Measurements from ENCODE around the gene ARFGAP3. TPM values are rescaled to one million over a fixed set of nuclear protein-coding genes. Genes with fewer than 3 reads are reported as not detected.
A peak's percentile ranks its signal among the peaks of the same experiment; 100 is the strongest.

ARFGAP3 gene
- total RNA-seq, 1 donor from 2014 or later = 45.2 TPM

DNA sequence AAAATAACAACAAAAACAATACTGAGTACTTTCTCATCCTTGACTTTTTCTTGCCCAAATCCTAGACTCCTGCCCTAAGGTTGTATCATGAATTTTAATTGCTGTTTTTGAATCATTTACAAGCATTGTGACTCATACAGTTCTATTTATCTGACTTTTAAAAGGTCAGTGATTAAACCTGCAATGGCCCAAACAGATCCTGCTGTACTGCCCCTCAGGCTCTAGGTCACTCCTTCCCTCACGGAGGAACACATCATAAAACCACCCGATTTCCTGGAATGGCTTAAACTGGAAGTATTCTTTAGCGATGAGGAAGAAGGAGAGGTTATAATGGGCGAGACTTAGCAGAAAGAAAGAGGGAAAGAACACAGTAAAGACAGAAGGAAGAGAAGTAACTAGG is 12.3 kb downstream of the ARFGAP3 start:
- Mint-ChIP-seq H3K36me3 (ENCODE audit: low read depth) (peaks cover 59% of the 10 kb centered on the region), H3K27ac (no peak overlapping the region), H3K27me3 (ENCODE audit: low read depth) (no peaks in the 10 kb centered on the region), H3K9me3 (no peaks in the 10 kb centered on the region), H3K4me1 (ENCODE audit: low read depth) (peaks cover 18% of the 10 kb centered on the region), H3K4me3 (ENCODE audit: low read depth) (no peak overlapping the region)
- intact Hi-C loops (cut with micrococcal nuclease) = no loop called here
- no peak for DNase-seq (ENCODE audit: low spot score)

- H3K4me3 Mint-ChIP-seq (ENCODE audit: low read depth) = no peak overlapping the region
- H3K27me3 Mint-ChIP-seq (ENCODE audit: low read depth) = no peaks in the 10 kb centered on the region
- no peak for DNase-seq (ENCODE audit: low spot score)
- peak overlapping the region; percentile 34 for H3K27ac Mint-ChIP-seq
- no peaks in the 10 kb centered on the region for H3K9me3 Mint-ChIP-seq
- H3K36me3 Mint-ChIP-seq (ENCODE audit: low read depth) = peaks cover 61% of the 10 kb centered on the region
- H3K4me1 Mint-ChIP-seq (ENCODE audit: low read depth) = peaks cover 16% of the 10 kb centered on the region
- intact Hi-C loops (cut with micrococcal nuclease) = no loop called here
Measured at GRCh38 chr22:42842658-42843370, 14.3 kb downstream of the ARFGAP3 start.

DNA sequence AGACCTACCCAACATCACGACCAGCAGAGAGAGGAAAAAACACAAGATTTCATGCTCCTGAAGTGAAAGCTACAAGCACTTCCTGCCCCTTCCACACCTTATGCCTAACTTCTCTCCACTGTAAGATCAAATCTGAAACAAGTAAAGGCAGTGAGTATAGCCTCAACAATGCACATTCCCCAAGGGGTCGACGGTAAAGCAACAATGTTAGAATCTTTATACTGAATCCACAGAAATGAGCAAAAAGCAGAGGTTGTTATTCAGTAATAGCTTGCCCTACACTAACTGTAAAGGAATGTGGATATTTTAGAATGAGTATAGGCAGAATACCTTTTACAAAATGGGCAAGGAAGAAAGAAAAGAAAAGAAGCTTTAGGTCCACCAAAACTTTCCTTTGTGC is 15.6 kb downstream of the ARFGAP3 start:
- intact Hi-C loops (cut with micrococcal nuclease) = no loop called here
- H3K9me3 Mint-ChIP-seq = no peaks in the 10 kb centered on the region
- H3K36me3 Mint-ChIP-seq (ENCODE audit: low read depth) = peaks cover 57% of the 10 kb centered on the region
- no peaks in the 10 kb centered on the region for H3K27me3 Mint-ChIP-seq (ENCODE audit: low read depth)
- no peak overlapping the region for H3K4me3 Mint-ChIP-seq (ENCODE audit: low read depth)
- H3K27ac Mint-ChIP-seq = no peak overlapping the region
- H3K4me1 Mint-ChIP-seq (ENCODE audit: low read depth) = peaks cover 16% of the 10 kb centered on the region
- DNase-seq (ENCODE audit: low spot score) = no peak

DNA sequence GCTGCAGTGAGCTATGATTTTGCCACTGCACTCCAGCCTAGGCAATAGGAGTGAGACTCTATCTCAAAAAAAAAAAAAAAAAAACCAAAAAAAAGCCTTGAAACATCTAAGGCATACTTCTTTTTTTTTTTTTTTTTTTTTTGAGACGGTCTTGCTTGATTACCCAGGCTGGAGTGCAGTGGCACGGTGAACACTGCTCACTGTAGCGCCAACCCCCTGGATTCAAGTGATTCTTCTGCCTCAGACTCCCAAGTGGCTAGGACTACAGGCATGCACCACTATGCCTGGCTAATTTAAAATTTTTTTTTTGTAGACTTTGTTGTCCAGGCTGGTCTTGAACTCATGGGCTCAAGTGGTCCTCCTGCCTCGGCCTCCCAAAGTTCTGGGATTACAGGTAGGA is 19.5 kb downstream of the ARFGAP3 start:
- Mint-ChIP-seq H3K36me3 (ENCODE audit: low read depth) (peaks cover 43% of the 10 kb centered on the region), H3K27ac (no peak overlapping the region), H3K4me3 (ENCODE audit: low read depth) (no peak overlapping the region), H3K9me3 (no peaks in the 10 kb centered on the region), H3K27me3 (ENCODE audit: low read depth) (no peaks in the 10 kb centered on the region), H3K4me1 (ENCODE audit: low read depth) (peaks cover 7% of the 10 kb centered on the region)
- no peak for DNase-seq (ENCODE audit: low spot score)
- intact Hi-C loops (cut with micrococcal nuclease) = no loop called here

DNA sequence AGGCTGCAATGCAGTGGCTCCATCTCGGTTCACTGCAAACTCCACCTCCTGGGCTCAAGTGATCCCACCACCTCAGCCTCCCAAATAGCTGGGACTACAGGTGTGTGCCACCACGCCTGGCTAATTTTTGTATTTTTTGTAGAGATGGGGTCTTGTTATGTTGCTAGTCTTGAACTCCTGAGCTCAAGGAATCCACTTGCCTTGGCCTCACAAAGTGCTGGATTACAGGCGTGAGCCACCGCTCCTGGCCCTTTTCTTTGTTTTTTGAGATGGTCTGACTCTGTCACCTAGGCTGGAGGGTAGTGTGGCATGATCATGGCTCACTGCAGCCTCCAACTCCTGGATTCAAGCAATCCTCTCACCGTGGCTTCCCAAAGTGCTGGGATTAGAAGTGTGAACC is 21.0 kb downstream of the ARFGAP3 start:
- H3K4me1 Mint-ChIP-seq (ENCODE audit: low read depth) = peaks cover 3% of the 10 kb centered on the region
- H3K9me3 Mint-ChIP-seq = no peaks in the 10 kb centered on the region
- H3K27me3 Mint-ChIP-seq (ENCODE audit: low read depth) = no peaks in the 10 kb centered on the region
- peaks cover 49% of the 10 kb centered on the region for H3K36me3 Mint-ChIP-seq (ENCODE audit: low read depth)
- no peak for DNase-seq (ENCODE audit: low spot score)
- no peak overlapping the region for H3K27ac Mint-ChIP-seq
- no peak overlapping the region for H3K4me3 Mint-ChIP-seq (ENCODE audit: low read depth)
- intact Hi-C loops (cut with micrococcal nuclease) = no loop called here

GRCh38 chr22:42834177-42834949 is 22.7 kb downstream of the ARFGAP3 start:
- Mint-ChIP-seq H3K4me3 (ENCODE audit: low read depth) (no peak overlapping the region), H3K4me1 (ENCODE audit: low read depth) (no peaks in the 10 kb centered on the region), H3K36me3 (ENCODE audit: low read depth) (peaks cover 50% of the 10 kb centered on the region), H3K9me3 (no peaks in the 10 kb centered on the region), H3K27ac (no peak overlapping the region), H3K27me3 (ENCODE audit: low read depth) (no peaks in the 10 kb centered on the region)
- no peak for DNase-seq (ENCODE audit: low spot score)
- intact Hi-C loops (cut with micrococcal nuclease) = no loop called here

GRCh38 chr22:42833104-42833503 is 24.0 kb downstream of the ARFGAP3 start:
- no peak for DNase-seq (ENCODE audit: low spot score)
- no peak overlapping the region for H3K27ac Mint-ChIP-seq
- no peaks in the 10 kb centered on the region for H3K9me3 Mint-ChIP-seq
- no peak overlapping the region for H3K4me3 Mint-ChIP-seq (ENCODE audit: low read depth)
- intact Hi-C loops (cut with micrococcal nuclease) = no loop called here
- H3K36me3 Mint-ChIP-seq (ENCODE audit: low read depth) = peaks cover 54% of the 10 kb centered on the region
- H3K4me1 Mint-ChIP-seq (ENCODE audit: low read depth) = peaks cover 3% of the 10 kb centered on the region
- H3K27me3 Mint-ChIP-seq (ENCODE audit: low read depth) = no peaks in the 10 kb centered on the region

GRCh38 chr22:42831712-42832111 is 25.4 kb downstream of the ARFGAP3 start:
- Mint-ChIP-seq H3K36me3 (ENCODE audit: low read depth) (peaks cover 56% of the 10 kb centered on the region), H3K4me1 (ENCODE audit: low read depth) (peaks cover 3% of the 10 kb centered on the region), H3K9me3 (no peaks in the 10 kb centered on the region), H3K27ac (no peak overlapping the region), H3K27me3 (ENCODE audit: low read depth) (no peaks in the 10 kb centered on the region), H3K4me3 (ENCODE audit: low read depth) (no peak overlapping the region)
- no peak for DNase-seq (ENCODE audit: low spot score)
- intact Hi-C loops (cut with micrococcal nuclease) = no loop called here

DNA sequence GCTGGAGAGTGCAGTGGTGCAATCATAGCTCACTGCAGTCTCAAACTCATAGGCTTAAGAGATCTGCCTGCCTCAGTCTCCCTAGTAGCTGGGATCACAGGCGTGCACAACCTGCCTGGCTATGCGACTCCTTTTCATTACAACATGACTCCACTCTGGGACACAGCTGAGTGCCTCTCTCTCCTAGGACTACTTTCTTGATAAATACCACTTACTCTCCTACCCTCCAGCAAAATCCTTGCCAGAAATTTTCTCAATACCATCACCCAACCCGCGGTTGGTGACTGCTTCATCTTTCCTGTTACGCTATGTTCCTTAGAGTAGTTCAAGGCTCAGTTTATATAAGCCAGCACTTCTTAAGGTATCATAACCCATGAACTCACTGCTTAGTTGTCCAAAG is 26.9 kb downstream of the ARFGAP3 start:
- H3K27ac Mint-ChIP-seq = no peak overlapping the region
- no peaks in the 10 kb centered on the region for H3K27me3 Mint-ChIP-seq (ENCODE audit: low read depth)
- DNase-seq (ENCODE audit: low spot score) = no peak
- no peak overlapping the region for H3K4me3 Mint-ChIP-seq (ENCODE audit: low read depth)
- H3K36me3 Mint-ChIP-seq (ENCODE audit: low read depth) = peaks cover 51% of the 10 kb centered on the region
- H3K9me3 Mint-ChIP-seq = no peaks in the 10 kb centered on the region
- peaks cover 3% of the 10 kb centered on the region for H3K4me1 Mint-ChIP-seq (ENCODE audit: low read depth)
- intact Hi-C loops (cut with micrococcal nuclease) = no loop called here

- Mint-ChIP-seq H3K4me3 (ENCODE audit: low read depth) (no peak overlapping the region), H3K9me3 (no peaks in the 10 kb centered on the region), H3K27me3 (ENCODE audit: low read depth) (no peaks in the 10 kb centered on the region), H3K27ac (no peak overlapping the region), H3K36me3 (ENCODE audit: low read depth) (peaks cover 49% of the 10 kb centered on the region), H3K4me1 (ENCODE audit: low read depth) (peaks cover 3% of the 10 kb centered on the region)
- intact Hi-C loops (cut with micrococcal nuclease) = no loop called here
- DNase-seq (ENCODE audit: low spot score) = no peak
Measured at GRCh38 chr22:42829302-42829701, 27.8 kb downstream of the ARFGAP3 start.

DNA sequence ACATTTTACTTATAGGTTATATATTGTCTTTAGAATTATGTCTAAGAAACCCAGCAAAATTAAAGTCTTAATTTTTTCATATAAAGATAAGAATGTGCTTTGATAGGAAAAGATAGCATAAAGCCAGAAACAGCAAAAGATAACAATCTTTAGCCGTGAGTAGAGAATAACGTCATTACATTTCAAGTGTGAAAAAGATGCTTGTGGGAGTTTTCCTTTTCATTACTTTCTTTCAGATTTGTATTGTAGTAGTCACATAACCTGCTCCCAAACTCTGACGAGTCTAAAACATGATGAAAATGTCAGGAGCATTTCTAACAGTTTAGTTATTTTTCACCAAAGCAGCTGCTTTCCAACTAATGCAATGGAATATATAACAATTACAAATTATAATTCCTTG is 31.3 kb downstream of the ARFGAP3 start:
- intact Hi-C loops (cut with micrococcal nuclease) = no loop called here
- no peaks in the 10 kb centered on the region for H3K9me3 Mint-ChIP-seq
- H3K27me3 Mint-ChIP-seq (ENCODE audit: low read depth) = no peaks in the 10 kb centered on the region
- peaks cover 45% of the 10 kb centered on the region for H3K36me3 Mint-ChIP-seq (ENCODE audit: low read depth)
- H3K4me3 Mint-ChIP-seq (ENCODE audit: low read depth) = no peak overlapping the region
- H3K4me1 Mint-ChIP-seq (ENCODE audit: low read depth) = peaks cover 5% of the 10 kb centered on the region
- H3K27ac Mint-ChIP-seq = no peak overlapping the region
- no peak for DNase-seq (ENCODE audit: low spot score)

GRCh38 chr22:42821386-42821785 is 35.7 kb downstream of the ARFGAP3 start:
- H3K27ac Mint-ChIP-seq = no peak overlapping the region
- intact Hi-C loops (cut with micrococcal nuclease) = no loop called here
- H3K27me3 Mint-ChIP-seq (ENCODE audit: low read depth) = no peaks in the 10 kb centered on the region
- H3K4me1 Mint-ChIP-seq (ENCODE audit: low read depth) = peaks cover 11% of the 10 kb centered on the region
- peaks cover 43% of the 10 kb centered on the region for H3K36me3 Mint-ChIP-seq (ENCODE audit: low read depth)
- no peak overlapping the region for H3K4me3 Mint-ChIP-seq (ENCODE audit: low read depth)
- no peak for DNase-seq (ENCODE audit: low spot score)
- no peaks in the 10 kb centered on the region for H3K9me3 Mint-ChIP-seq

DNA sequence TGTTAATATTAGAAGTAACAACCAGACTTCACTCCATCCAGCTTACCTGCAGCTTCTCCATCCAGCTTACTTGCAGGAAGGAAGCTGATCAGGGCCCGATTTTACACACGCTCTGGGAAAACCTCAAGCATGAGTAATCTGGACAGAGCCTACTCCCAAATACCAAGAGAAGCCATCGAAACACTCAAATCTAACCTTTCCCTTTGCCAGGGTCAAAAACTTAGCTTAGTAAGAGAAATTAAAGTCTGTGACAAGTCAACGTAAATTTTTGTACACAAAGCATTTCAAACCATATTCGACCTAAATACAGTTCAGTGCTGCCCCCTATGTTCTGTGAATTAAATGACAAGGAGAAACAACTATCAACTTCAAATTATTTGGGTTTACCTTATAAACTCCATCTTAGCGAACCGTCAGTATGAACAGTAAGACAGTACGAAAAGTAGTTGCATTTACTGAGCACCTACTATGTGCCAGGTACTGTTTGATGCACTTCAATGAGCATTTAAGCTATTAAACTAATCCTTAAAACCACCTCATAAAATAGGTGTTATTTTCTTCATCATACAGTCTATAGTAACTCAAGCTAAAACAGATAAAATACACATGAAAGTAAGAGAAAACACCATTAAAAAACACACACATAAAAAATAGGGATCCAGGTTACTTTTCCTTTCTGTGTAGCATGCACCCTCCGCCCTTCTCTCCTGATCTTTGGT is 36.9 kb downstream of the ARFGAP3 start:
- H3K27me3 Mint-ChIP-seq (ENCODE audit: low read depth) = no peaks in the 10 kb centered on the region
- intact Hi-C loops (cut with micrococcal nuclease) = loop anchor here (1.0 kb wide), 1 partner anchor 40 kb away; no protein-coding TSS in a partner anchor
- peaks cover 11% of the 10 kb centered on the region for H3K4me1 Mint-ChIP-seq (ENCODE audit: low read depth)
- H3K27ac Mint-ChIP-seq = no peak overlapping the region
- DNase-seq (ENCODE audit: low spot score) = no peak
- no peak overlapping the region for H3K4me3 Mint-ChIP-seq (ENCODE audit: low read depth)
- H3K9me3 Mint-ChIP-seq = no peaks in the 10 kb centered on the region
- peaks cover 44% of the 10 kb centered on the region for H3K36me3 Mint-ChIP-seq (ENCODE audit: low read depth)
